Left renal cortex interstitium (tissue), 4 donors: ENCODE measurements around the gene MBTPS1. TPM values are rescaled to one million over a fixed set of nuclear protein-coding genes. Genes with fewer than 3 reads are reported as not detected.

Experiments
- DNase-seq, 4 donors: peaks; one replicate each; pipeline ENCODE4 v3.0.0-alpha.2; 2013; ENCODE audit warnings: low read depth in 4 of 4, low spot score in 2 of 4, missing footprints in 1 of 4
- polyA plus RNA-seq, 4 donors: library from polyadenylated mRNA; unstranded; fragments of 120-200 nt; gene quantifications; one replicate each; pipeline ENCODE4 v1.2.1, GENCODE V29; 2013; ENCODE audit not compliant: insufficient read length in 4 of 4

MBTPS1 gene
- polyA plus RNA-seq, 4 donors, result 106 to 121 (median 117) TPM

DNA sequence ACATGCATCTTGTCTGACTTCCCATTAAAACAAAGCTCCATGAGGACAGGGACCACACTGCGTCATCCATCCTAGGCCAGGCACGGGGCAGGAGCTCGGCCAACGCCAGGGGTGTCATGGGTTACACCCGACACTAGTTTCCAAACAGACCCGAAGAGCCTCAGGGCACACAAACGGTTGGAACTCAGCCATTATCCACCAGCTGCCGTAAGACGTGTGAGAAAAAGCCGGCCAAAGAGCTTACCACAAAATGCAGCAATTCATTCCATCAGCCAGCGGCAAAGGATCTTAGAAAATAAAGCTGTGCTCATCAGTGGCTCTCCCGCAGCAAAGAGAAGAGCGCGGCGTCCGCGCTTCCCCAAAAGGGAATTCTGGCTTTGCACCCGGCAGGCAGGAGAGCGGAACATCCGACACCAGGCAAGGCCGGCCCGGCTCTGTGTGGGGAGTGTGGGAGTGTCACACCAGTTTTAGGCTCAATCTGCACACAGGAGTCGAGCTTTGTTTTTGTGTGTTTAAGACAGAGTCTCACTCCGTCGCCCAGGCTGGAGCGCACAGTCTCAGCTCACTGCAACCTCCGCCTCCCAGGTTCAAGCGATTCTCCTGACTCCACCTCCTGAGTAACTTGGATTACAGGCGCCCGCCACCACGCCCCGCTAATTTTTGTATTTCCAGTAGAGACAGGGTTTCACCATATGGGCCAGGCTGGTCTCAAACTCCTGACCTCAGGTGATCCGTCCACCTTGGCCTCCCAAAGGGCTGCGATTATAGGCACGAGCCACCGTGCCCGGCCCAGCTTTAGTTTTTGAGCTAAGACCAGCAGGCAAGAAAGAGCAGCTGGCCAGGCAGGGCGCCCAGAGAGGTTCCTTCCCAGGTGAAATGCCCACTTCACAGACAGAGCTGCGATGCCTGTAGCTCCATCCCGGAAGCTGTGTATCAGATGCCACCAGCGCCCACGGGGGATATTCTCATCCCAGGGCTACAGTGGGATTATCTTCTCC lies 75.6 kb downstream of the MBTPS1 start:
- no peak for DNase-seq

DNA sequence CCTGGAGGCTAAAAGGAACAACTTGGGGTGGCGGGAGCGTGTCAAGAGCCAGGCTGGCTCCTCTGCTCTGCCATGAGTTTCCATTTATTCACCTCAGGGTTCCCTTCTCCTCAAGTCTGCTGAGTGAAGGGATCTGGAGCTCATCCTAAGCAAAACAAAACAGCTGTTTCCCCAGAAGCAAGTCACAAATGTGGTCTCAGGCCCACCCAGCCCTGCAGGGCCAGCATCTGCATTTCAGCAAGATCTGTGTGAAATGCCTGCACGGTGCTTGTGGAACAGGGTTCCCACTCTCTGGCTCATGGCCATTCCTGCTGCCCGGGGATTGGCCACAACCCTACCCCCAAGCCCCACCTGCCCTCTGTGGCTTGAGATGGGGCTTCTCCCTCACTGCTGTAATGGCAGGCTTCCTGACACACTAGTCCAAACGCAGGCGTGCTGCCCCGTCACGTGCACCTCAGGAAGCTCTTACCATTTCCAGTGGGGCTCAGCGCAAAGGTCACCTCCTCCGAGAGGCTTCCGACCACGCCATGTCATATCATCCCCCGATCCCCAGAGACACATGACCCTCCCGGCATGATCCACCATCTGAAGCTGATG lies 76.4 kb downstream of the MBTPS1 start:
- DNase-seq, result no peak

GRCh38 chr16:84039696-84040095 lies 77.0 kb downstream of the MBTPS1 start:
- no peak for DNase-seq

- no peak for DNase-seq
Measured at GRCh38 chr16:84038469-84038868, 78.3 kb downstream of the MBTPS1 start.

GRCh38 chr16:84036982-84037425 lies 79.7 kb downstream of the MBTPS1 start:
- DNase-seq, result no peak

GRCh38 chr16:84036131-84036530 lies 80.6 kb downstream of the MBTPS1 start:
- no peak for DNase-seq

DNA sequence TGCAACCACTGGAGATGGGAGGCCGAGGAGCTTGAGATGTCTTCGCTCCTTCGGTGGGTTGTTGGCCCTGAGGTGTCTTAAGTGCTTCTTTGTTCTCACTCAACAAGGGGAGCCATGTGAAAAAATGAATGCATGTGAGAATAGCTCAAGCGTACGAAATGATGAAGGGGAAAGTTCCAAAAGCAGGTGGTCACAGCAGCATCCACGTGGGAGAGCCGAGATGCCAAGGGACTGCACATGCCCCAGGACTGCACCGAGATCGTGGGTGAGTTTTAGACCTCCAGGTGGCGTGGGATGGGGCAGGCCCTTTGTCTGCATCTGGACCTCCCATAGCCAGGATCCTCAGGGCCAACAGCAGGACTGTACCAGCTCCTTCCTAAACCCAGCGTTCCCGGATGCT lies 82.2 kb downstream of the MBTPS1 start:
- DNase-seq, result no peak

- no peak for DNase-seq
Measured at GRCh38 chr16:84033251-84034195, 83.2 kb downstream of the MBTPS1 start.

- no peak for DNase-seq
Measured at GRCh38 chr16:84032458-84033178, 84.1 kb downstream of the MBTPS1 start.

GRCh38 chr16:84031556-84031955 lies 85.2 kb downstream of the MBTPS1 start:
- DNase-seq, result no peak

DNA sequence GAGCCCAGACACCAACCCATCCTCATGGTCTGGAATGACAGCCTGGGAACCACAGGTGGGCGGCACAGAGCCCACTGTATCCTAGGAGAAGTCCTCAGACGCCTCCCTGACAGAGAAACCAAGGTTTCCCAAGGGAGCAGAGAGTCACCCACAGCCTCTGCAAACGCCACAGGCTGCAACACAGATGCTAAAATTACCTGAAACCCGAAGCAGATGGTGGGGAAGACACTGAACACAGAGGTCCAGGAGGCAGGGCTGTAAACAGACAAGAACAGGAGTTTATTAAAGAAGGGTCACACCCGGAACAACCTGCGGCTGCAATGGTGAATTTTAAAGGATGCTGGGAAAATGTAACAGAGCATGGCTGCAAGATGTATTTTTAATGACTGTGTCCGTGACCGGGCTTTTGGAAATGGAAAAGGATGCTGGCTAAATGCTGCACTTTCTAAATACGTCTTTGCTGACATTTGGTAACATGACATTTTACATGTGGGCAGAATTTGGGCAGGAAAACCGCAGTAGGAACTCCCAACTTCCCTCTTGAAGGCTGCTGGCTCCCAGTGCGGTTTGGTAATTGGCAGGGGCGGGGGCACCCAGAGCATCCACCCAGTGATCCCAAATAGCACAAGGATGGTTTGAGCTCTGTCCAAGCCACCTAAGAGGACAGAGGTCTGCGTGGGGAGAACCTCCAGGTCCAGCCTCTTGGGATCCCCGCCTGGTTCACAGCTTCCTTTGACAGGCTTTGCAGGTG lies 87.3 kb downstream of the MBTPS1 start:
- no peak for DNase-seq

GRCh38 chr16:84027625-84028024 lies 89.1 kb downstream of the MBTPS1 start:
- no peak for DNase-seq

- DNase-seq, result no peak
Measured at GRCh38 chr16:84026606-84027005, 90.1 kb downstream of the MBTPS1 start.

DNA sequence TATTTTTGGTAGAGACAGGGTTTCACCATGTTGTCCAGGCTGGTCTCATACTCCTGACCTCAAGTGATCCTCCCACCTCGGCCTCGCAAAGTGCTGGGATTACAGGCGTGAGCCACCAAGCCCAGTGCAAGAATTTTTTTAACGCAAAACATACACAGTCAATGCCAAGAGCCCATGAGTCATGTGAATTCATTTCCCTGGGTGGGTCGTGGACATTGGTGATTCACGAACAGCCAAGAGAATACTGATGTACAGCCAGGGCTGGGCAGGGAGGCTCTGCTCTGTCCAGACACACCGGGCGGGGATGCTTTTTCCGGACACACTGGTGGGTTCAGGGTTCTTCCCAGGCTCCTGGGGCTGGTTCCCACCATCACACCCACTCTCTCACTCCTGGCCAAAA lies 91.9 kb downstream of the MBTPS1 start:
- no peak for DNase-seq

- no peak for DNase-seq
Measured at GRCh38 chr16:84022644-84023043, 94.1 kb downstream of the MBTPS1 start.

DNA sequence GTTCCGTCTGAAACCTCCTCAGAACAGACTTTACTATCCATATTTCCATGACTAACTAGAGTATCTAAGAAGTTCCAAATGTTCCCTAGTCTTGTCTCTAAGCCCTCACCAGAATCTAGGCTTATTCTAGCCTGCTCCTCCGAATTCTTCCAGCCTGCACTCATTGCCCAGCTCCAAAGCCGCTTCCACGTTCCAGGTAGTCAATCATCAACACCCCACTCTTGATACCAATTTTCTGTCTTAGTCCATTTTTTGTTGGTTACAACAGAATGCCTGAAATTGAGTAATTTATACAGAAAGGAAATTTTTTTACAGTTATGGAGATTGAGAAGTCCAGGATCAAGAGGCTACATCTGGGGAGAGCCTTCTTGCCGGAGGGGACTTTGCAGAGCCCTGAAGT lies 95.3 kb downstream of the MBTPS1 start:
- DNase-seq, result no peak

DNA sequence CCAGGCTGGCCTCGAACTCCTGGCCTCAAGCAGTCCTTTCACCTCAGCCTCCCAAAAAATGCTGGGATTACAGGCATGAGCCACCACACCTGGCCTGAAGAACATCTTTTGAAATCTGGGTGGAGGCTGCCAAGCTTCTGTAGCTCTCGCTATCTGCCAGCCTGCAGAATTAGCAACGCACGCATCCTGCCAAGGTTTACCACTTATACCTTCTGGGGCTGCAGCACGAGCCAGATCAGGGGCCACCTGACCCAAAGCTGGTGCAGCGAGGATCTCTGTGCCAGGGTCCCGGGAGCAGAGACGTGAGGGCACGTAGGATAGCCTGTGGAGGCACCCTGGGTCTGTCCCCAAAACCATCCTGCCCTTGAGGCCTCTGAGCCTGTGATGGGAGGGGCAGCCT lies 96.4 kb downstream of the MBTPS1 start:
- no peak for DNase-seq

DNA sequence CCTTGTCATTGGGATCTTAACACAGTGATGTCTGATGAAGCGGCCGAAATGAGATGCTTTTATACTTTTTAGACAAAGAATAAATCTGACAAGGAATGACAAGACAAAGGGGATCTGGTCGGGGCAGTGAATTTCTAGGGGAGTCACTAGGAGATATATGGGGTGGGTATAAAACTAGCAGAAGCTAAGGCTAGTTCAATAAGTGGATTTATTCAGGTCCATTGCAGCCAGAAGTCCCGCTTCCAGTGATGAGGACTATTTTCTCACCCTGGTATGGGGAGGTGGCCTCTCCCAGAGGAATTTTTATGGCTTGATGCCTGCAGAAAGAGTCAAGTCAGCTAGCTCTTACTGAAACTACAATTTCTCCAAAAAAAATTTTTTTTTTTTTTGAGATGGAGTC lies 98.0 kb downstream of the MBTPS1 start:
- DNase-seq, result no peak

- DNase-seq, result no peak
Measured at GRCh38 chr16:84016477-84016876, 100.3 kb downstream of the MBTPS1 start.
